Brain microvascular endothelial cell (primary cell): ENCODE results near the gene TMEM161A.
A peak's percentile ranks its signal among the peaks of the same experiment; 100 is the strongest.
"Not testable (repeated sequence)": the region's sequence is repeated elsewhere in the genome, so short reads cannot be mapped to it uniquely, and the experiment has no call there.

Source experiments
- DNase-seq: peaks from one replicate; pipeline ENCODE4 v3.0.0-alpha.2; 2020
- H3K27ac ChIP-seq: fragments of 250-450 bp; sonication (Bioruptor Pico); 2 replicates; pipeline ENCODE4 v1.5.1; 2020; ENCODE audit warnings: mild to moderate bottlenecking, moderate library complexity
- H3K27me3 ChIP-seq: fragments of 250-450 bp; sonication (Bioruptor Pico); replicated peaks from 2 replicates; pipeline ENCODE4 v1.5.1; 2020; ENCODE audit warnings: mild to moderate bottlenecking
- H3K36me3 ChIP-seq: fragments of 250-450 bp; sonication (Bioruptor Pico); replicated peaks from 2 replicates; pipeline ENCODE4 v1.5.1; 2020; ENCODE audit warnings: mild to moderate bottlenecking
- H3K4me3 ChIP-seq: 2 replicates; pipeline ENCODE4 v1.5.1; 2011; ENCODE audit warnings: low read depth, mild to moderate bottlenecking, control low read depth, low read length, moderate library complexity
- in situ Hi-C: cut with HindIII; loops from 2 replicates; pipeline ENCODE4 v1.10.0; 2017; ENCODE audit warnings: low sequenced_read_pairs, low pct_ligation_motif_present
- TF ChIP-seq, protein P1 (sequence below): IDR thresholded peaks from 2 replicates; pipeline ENCODE4 v1.5.1; 2011; ENCODE audit warnings: low read depth, mild to moderate bottlenecking, moderate library complexity, low read length, control low read depth, inconsistent platforms; ENCODE audit errors: missing control alignments

Gene TMEM161A

GRCh38 chr19:19107654-19108053, 30.6 kb downstream of the TMEM161A start:
- Histone ChIP-seq H3K4me3 (no peak overlapping the region), H3K36me3 (no peaks in the 10 kb centered on the region), H3K27ac (no peak overlapping the region), H3K27me3 (no peaks in the 10 kb centered on the region)
- in situ Hi-C loops, result no loop called here
- DNase-seq, result no peak
- TF ChIP-seq, protein P1, sequence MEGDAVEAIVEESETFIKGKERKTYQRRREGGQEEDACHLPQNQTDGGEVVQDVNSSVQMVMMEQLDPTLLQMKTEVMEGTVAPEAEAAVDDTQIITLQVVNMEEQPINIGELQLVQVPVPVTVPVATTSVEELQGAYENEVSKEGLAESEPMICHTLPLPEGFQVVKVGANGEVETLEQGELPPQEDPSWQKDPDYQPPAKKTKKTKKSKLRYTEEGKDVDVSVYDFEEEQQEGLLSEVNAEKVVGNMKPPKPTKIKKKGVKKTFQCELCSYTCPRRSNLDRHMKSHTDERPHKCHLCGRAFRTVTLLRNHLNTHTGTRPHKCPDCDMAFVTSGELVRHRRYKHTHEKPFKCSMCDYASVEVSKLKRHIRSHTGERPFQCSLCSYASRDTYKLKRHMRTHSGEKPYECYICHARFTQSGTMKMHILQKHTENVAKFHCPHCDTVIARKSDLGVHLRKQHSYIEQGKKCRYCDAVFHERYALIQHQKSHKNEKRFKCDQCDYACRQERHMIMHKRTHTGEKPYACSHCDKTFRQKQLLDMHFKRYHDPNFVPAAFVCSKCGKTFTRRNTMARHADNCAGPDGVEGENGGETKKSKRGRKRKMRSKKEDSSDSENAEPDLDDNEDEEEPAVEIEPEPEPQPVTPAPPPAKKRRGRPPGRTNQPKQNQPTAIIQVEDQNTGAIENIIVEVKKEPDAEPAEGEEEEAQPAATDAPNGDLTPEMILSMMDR, result no peak

DNA sequence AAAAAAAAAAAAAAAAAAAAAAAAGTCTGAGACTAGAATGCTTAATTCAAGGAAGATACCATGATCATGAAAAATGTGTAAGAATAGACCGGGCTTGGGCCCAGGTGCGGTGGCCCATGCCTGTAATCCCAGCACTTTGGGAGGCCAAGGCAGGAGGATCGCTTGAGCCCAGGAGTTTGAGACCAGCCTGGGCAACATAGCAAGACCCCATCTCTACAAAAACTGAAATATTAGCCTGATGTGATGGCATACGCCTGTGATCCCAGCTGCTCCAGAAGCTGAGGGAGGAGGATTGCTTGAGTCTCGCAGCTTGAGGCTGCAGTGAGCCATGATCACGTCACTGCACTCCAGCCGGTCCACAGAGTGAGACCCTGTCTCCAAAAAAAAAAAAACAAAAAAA, 31.3 kb downstream of the TMEM161A start:
- in situ Hi-C loops, H3K27me3 ChIP-seq, DNase-seq: not testable (repeated sequence)

DNA sequence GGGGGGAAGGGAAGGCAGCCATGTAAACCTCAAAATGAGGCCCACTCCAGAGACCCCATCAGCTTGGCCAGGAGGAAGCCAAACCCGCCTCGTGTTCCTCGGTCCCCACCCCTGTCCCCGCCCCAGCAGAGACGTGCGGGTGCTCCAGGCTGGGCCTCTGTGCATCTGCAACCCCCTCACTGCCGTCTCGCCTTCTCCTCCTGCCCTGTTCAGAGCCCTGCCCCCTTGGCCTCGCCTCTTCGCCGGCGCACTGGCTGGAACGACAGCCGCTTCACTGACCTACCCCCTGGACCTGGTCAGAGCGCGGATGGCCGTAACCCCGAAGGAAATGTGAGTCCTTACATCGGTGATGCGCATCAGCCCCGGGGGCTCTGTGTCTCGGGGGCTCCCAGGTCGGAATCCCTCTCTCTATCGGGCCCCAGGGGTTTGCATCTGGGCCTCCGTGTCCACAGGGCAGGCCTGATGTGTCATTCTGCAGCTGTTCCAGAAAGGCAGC, 32.2 kb downstream of the TMEM161A start:
- Histone ChIP-seq H3K4me3 (peak overlapping the region; percentile 49), H3K27me3 (no peaks in the 10 kb centered on the region), H3K27ac (no peak overlapping the region), H3K36me3 (no peaks in the 10 kb centered on the region)
- no peak for DNase-seq
- TF ChIP-seq, protein P1, result no peak
- in situ Hi-C loops, result no loop called here

More for the DNA sequence above, 31.3 kb downstream of the TMEM161A start:
- not testable (repeated sequence) for H3K4me3 ChIP-seq, H3K36me3 ChIP-seq, H3K27ac ChIP-seq

DNA sequence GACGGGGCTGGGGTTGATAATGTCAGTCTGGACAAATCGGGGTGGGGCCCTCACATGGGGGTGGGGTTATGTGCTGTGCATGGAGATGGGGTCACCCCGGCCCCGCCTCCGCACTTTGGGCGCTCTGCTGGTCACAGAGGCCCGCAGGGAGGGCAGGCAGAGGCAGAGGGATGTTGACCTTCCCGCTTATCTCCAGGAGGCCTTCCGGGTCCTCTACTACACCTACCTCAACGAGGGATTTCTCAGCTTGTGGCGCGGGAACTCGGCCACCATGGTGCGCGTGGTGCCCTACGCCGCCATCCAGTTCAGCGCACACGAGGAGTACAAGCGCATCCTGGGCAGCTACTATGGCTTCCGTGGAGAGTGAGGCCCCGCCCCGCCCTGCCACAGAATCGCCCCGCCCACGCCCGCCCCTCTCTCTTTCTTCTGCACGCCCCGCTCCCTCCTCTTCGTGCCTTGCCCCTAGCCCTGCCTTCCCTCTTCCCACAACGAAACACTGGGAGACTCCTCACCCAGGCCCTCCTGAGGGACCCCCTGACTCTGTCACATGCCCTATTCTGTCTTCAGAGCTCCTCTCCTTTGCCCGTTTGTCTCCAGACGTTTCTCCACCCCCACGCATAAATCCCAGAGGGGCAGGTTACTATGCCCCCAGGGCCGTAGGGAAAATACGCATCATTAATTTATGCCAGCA, 32.8 kb downstream of the TMEM161A start:
- Histone ChIP-seq H3K4me3 (peak overlapping the region; percentile 54), H3K27ac (no peak overlapping the region), H3K27me3 (no peaks in the 10 kb centered on the region), H3K36me3 (no peaks in the 10 kb centered on the region)
- TF ChIP-seq, protein P1, result no peak
- peak; percentile 42 for DNase-seq
- in situ Hi-C loops, result no loop called here

- Histone ChIP-seq H3K27ac (no peak overlapping the region), H3K27me3 (no peaks in the 10 kb centered on the region), H3K36me3 (no peaks in the 10 kb centered on the region), H3K4me3 (no peak overlapping the region)
- DNase-seq, result no peak
- in situ Hi-C loops, result no loop called here
- TF ChIP-seq, protein P1, result no peak
These were observed 35.1 kb downstream of the TMEM161A start for GRCh38 chr19:19103167-19103566.

GRCh38 chr19:19102566-19102965, 35.7 kb downstream of the TMEM161A start:
- H3K36me3 ChIP-seq, H3K27ac ChIP-seq, H3K27me3 ChIP-seq, in situ Hi-C loops, H3K4me3 ChIP-seq, DNase-seq: not testable (repeated sequence)

- H3K4me3 ChIP-seq, result no peak overlapping the region
- TF ChIP-seq, protein P1, result no peak
- no peak for DNase-seq
- no peaks in the 10 kb centered on the region for H3K36me3 ChIP-seq
- in situ Hi-C loops, result no loop called here
- no peaks in the 10 kb centered on the region for H3K27me3 ChIP-seq
- no peak overlapping the region for H3K27ac ChIP-seq
These were observed 36.7 kb downstream of the TMEM161A start for GRCh38 chr19:19101540-19101939.
